MM.1S (cell line): ENCODE results near the gene ASGR1.

Source experiments
- DNase-seq: peaks from one replicate; pipeline ENCODE4 v3.0.0-alpha.2; 2015
- H2AFZ ChIP-seq: fragments of 300-600 bp; sonication (generic); 2 replicates; pipeline ENCODE4 v1.6.0; 2016; ENCODE audit warnings: antibody characterized with exemption, low read length
- H3F3A ChIP-seq: fragments of 300-600 bp; sonication (generic); 2 replicates; pipeline ENCODE4 v1.6.1; 2016; ENCODE audit warnings: mild to moderate bottlenecking, antibody characterized with exemption, low read length, moderate library complexity, mixed read lengths; ENCODE audit not compliant: insufficient read depth
- H3K27ac ChIP-seq: fragments of 300-600 bp; sonication (generic); 2 replicates; pipeline ENCODE4 v1.5.1; 2016; ENCODE audit warnings: mild to moderate bottlenecking, low read length
- H3K27me3 ChIP-seq: fragments of 300-600 bp; sonication (generic); replicated peaks from 2 replicates; pipeline ENCODE4 v1.6.0; 2016; ENCODE audit warnings: low read length; ENCODE audit not compliant: insufficient read depth
- H3K36me3 ChIP-seq: fragments of 300-600 bp; sonication (generic); replicated peaks from 2 replicates; pipeline ENCODE4 v1.6.1; 2016; ENCODE audit warnings: mild to moderate bottlenecking, low read length, mixed read lengths; ENCODE audit not compliant: insufficient read depth
- H3K4me1 ChIP-seq: fragments of 300-600 bp; sonication (generic); 2 replicates; pipeline ENCODE4 v1.6.1; 2016; ENCODE audit warnings: low read length, mixed read lengths
- H3K4me2 ChIP-seq: fragments of 300-600 bp; sonication (generic); 2 replicates; pipeline ENCODE4 v1.6.0; 2016; ENCODE audit warnings: low read depth, low read length
- H3K4me3 ChIP-seq: fragments of 300-600 bp; sonication (generic); 2 replicates; pipeline ENCODE4 v1.5.1; 2016; ENCODE audit warnings: low read length, mixed read lengths
- H3K79me2 ChIP-seq: fragments of 300-600 bp; sonication (generic); 2 replicates; pipeline ENCODE4 v1.6.1; 2016; ENCODE audit warnings: mixed run types, low read length, mixed read lengths
- H3K9ac ChIP-seq: fragments of 300-600 bp; sonication (generic); 2 replicates; pipeline ENCODE4 v1.6.1; 2016; ENCODE audit warnings: low read length, mixed read lengths
- H3K9me2 ChIP-seq: fragments of 300-600 bp; sonication (generic); replicated peaks from 2 replicates; pipeline ENCODE4 v1.6.1; 2016; ENCODE audit warnings: mild to moderate bottlenecking, low read length, mixed read lengths; ENCODE audit not compliant: insufficient read depth
- H3K9me3 ChIP-seq: fragments of 300-600 bp; sonication (generic); replicated peaks from 2 replicates; pipeline ENCODE4 v1.6.1; 2016; ENCODE audit warnings: mild to moderate bottlenecking, low read length, mixed read lengths; ENCODE audit not compliant: insufficient read depth
- H4K20me1 ChIP-seq: fragments of 300-600 bp; sonication (generic); 2 replicates; pipeline ENCODE4 v1.6.1; 2016; ENCODE audit warnings: mild to moderate bottlenecking, low read length, moderate library complexity, mixed read lengths; ENCODE audit not compliant: insufficient read depth
- CTCF ChIP-seq: fragments of 300-600 bp; sonication (generic); IDR thresholded peaks from 2 replicates; pipeline ENCODE4 v1.5.1; 2016; ENCODE audit warnings: antibody characterized with exemption, low read length, mixed read lengths
- EZH2 ChIP-seq: fragments of 300-600 bp; sonication (generic); optimal IDR thresholded peaks from 2 replicates; pipeline ENCODE3; 2017; ENCODE audit warnings: low read depth, mild to moderate bottlenecking, antibody characterized with exemption, low read length, mixed read lengths
- EZH2phosphoT487 ChIP-seq: fragments of 300-600 bp; sonication (generic); IDR thresholded peaks from 2 replicates; pipeline ENCODE4 v1.6.1; 2018; ENCODE audit warnings: antibody characterized with exemption, low read length

Gene ASGR1

GRCh38 chr17:7204336-7204735, 25.2 kb upstream of the ASGR1 start:
- Histone ChIP-seq H3K4me1 (no peaks in the 10 kb centered on the region; the same call in 1 of the 2 replicates), H3F3A (no peaks in the 10 kb centered on the region), H3K9me3 (no peaks in the 10 kb centered on the region), H3K27ac (no peak overlapping the region), H3K27me3 (peaks cover 84% of the 10 kb centered on the region), H3K9me2 (no peaks in the 10 kb centered on the region), H3K4me2 (peak overlapping the region; percentile 87), H2AFZ (no peak overlapping the region), H3K79me2 (no peaks in the 10 kb centered on the region), H3K9ac (no peak overlapping the region), H3K4me3 (no peak overlapping the region), H3K36me3 (no peaks in the 10 kb centered on the region), H4K20me1 (no peaks in the 10 kb centered on the region)
- TF ChIP-seq EZH2 (no peak), CTCF (no peak), EZH2phosphoT487 (no peak)
- no peak for DNase-seq

- Histone ChIP-seq H3K27ac (no peak overlapping the region), H3K79me2 (no peaks in the 10 kb centered on the region), H3K9me3 (no peaks in the 10 kb centered on the region), H3K9me2 (no peaks in the 10 kb centered on the region), H3F3A (no peaks in the 10 kb centered on the region), H4K20me1 (no peaks in the 10 kb centered on the region), H3K36me3 (no peaks in the 10 kb centered on the region), H3K9ac (no peak overlapping the region), H3K27me3 (peaks cover 81% of the 10 kb centered on the region), H2AFZ (no peak overlapping the region), H3K4me1 (no peaks in the 10 kb centered on the region; the same call in 1 of the 2 replicates), H3K4me2 (no peak overlapping the region), H3K4me3 (no peak overlapping the region)
- no peak for TF ChIP-seq CTCF
- TF ChIP-seq EZH2, result no peak
- no peak for DNase-seq
Observed at GRCh38 chr17:7203391-7203790, 24.2 kb upstream of the ASGR1 start.

DNA sequence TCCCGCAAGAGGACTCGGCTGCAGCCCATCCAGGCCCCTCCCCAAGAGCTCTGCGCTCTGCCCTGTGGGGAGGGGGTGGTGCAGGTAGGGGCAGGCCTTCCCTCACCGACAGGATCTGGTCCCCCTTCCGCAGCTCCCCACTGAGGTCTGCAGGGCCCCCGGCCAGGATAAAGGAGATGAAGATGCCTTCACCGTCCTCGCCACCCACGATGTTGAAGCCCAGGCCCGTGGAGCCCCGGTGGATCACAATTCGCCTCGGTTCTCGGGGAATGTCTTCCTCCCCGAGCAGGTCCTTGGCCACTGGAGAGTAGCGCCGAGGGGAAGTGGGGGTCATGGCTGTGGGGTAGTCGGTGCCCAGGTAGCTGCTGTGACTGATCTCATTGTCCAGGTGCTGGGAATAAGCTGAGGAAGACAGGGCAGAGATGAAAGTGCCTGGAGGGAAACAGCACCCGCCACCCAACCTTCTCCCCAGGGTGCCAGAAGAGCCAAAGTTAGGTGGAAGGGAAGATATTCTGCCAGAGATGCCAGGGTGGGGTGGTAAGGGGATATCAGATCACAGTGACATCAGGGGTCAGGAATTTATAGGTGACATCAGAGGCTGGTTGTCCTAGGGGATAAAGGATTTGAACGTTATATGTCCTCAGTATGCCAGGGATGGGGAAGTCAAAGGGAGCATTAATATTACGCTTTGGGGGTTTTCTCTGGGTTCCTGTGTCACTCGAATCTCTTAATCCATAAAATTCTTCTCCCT, 17.7 kb upstream of the ASGR1 start:
- Histone ChIP-seq H3K36me3 (no peaks in the 10 kb centered on the region), H3K4me1 (no peaks in the 10 kb centered on the region), H3K9me3 (no peaks in the 10 kb centered on the region), H3K9me2 (no peaks in the 10 kb centered on the region), H3K79me2 (no peaks in the 10 kb centered on the region), H4K20me1 (no peaks in the 10 kb centered on the region), H3K4me3 (no peak overlapping the region), H3K9ac (no peak overlapping the region), H3K27me3 (peaks cover 92% of the 10 kb centered on the region), H2AFZ (no peak overlapping the region), H3K27ac (no peak overlapping the region), H3K4me2 (no peak overlapping the region), H3F3A (no peaks in the 10 kb centered on the region)
- DNase-seq, result no peak
- no peak for TF ChIP-seq CTCF
- no peak for TF ChIP-seq EZH2
- TF ChIP-seq EZH2phosphoT487, result no peak
